Measurements from ENCODE around the gene FGF14.
"Not testable (repeated sequence)": the region's sequence is repeated elsewhere in the genome, so short reads cannot be mapped to it uniquely, and the experiment has no call there.

The FGF14 gene

GRCh38 chr13:102127153-102127552 is 274.7 kb downstream of the FGF14 start:
- DNase-seq = no peak

GRCh38 chr13:102122147-102122546 is 279.7 kb downstream of the FGF14 start:
- DNase-seq = no peak

- no peak for DNase-seq
These were observed 284.5 kb downstream of the FGF14 start for GRCh38 chr13:102117175-102117831.

GRCh38 chr13:102103469-102103868 is 298.4 kb downstream of the FGF14 start:
- no peak for DNase-seq

GRCh38 chr13:102100234-102100633 is 301.6 kb downstream of the FGF14 start:
- DNase-seq = no peak

GRCh38 chr13:102097708-102098107 is 304.1 kb downstream of the FGF14 start:
- no peak for DNase-seq

GRCh38 chr13:102093288-102093687 is 308.6 kb downstream of the FGF14 start:
- DNase-seq = not testable (repeated sequence)

GRCh38 chr13:102091231-102091630 is 310.6 kb downstream of the FGF14 start:
- no peak for DNase-seq

- no peak for DNase-seq
These were observed 311.3 kb downstream of the FGF14 start for GRCh38 chr13:102090532-102090931.

- DNase-seq = no peak
These were observed 312.1 kb downstream of the FGF14 start for GRCh38 chr13:102089722-102090121.

GRCh38 chr13:102089177-102089576 is 312.7 kb downstream of the FGF14 start:
- no peak for DNase-seq

- no peak for DNase-seq
These were observed 328.6 kb downstream of the FGF14 start for GRCh38 chr13:102073251-102073650.

GRCh38 chr13:102071711-102072110 is 330.1 kb downstream of the FGF14 start:
- no peak for DNase-seq

GRCh38 chr13:102068323-102068722 is 333.5 kb downstream of the FGF14 start:
- DNase-seq = not testable (repeated sequence)

- no peak for DNase-seq
These were observed 346.6 kb downstream of the FGF14 start for GRCh38 chr13:102055090-102055779.

GRCh38 chr13:102049853-102050252 is 352.0 kb downstream of the FGF14 start:
- no peak for DNase-seq

- no peak for DNase-seq
These were observed 356.1 kb downstream of the FGF14 start for GRCh38 chr13:102045731-102046130.

GRCh38 chr13:102042746-102043145 is 359.1 kb downstream of the FGF14 start:
- DNase-seq = no peak

GRCh38 chr13:102041544-102041943 is 360.3 kb downstream of the FGF14 start:
- DNase-seq = no peak

GRCh38 chr13:102040812-102041211 is 361.0 kb downstream of the FGF14 start:
- DNase-seq = no peak

GRCh38 chr13:102039264-102039663 is 362.6 kb downstream of the FGF14 start:
- DNase-seq = no peak

GRCh38 chr13:102038787-102039186 is 363.1 kb downstream of the FGF14 start:
- no peak for DNase-seq

- DNase-seq = no peak
These were observed 365.9 kb downstream of the FGF14 start for GRCh38 chr13:102035969-102036368.

GRCh38 chr13:102033857-102034331 is 368.0 kb downstream of the FGF14 start:
- DNase-seq = no peak

- DNase-seq = no peak
These were observed 368.5 kb downstream of the FGF14 start for GRCh38 chr13:102033386-102033785.
